ENCODE measurements around the gene ALDH6A1. TPM values are rescaled to one million over a fixed set of nuclear protein-coding genes. Genes with fewer than 3 reads are reported as not detected.
"Not testable (repeated sequence)": the region's sequence is repeated elsewhere in the genome, so short reads cannot be mapped to it uniquely, and the experiment has no call there.

Gene ALDH6A1
- 10 to 100 TPM; 28.8 to 37.2 TPM for total RNA-seq

- peak within 1 kb of the TSS; percentile 82 to 91 for H3K27ac ChIP-seq
- peak; percentile 100 for DNase-seq (ENCODE audit: low spot score)
- peak in 1 of 2 donors; percentile 33 for TF ChIP-seq CTCF (IDR thresholded peaks at IDR 0.05)
- H3K4me1 ChIP-seq: peaks cover 0 to 21% of the 10 kb centered on the region in 2 donors
- peak within 1 kb of the TSS; percentile 65 to 87 for H3K4me3 ChIP-seq
- H3K9me3 ChIP-seq: no peaks in the 10 kb centered on the region
- H3K27me3 ChIP-seq: no peaks in the 10 kb centered on the region
- no peaks in the 10 kb centered on the region for H3K36me3 ChIP-seq
Measured at GRCh38 chr14:74084277-74085046, at the start of gene ALDH6A1, which contains the start of gene LIN52. ALDH6A1 (minus strand) TSS chr14:74084453; CDS start chr14:74084394, 59 bp downstream. LIN52 (plus strand) TSS chr14:74084956; CDS start chr14:74084975, 19 bp downstream.

GRCh38 chr14:74127634-74128033 lies 43.4 kb upstream of the ALDH6A1 start:
- no peak for DNase-seq (ENCODE audit: low spot score)
- no peak for TF ChIP-seq CTCF (IDR thresholded peaks at IDR 0.05)
- Histone ChIP-seq H3K9me3 (peaks cover 0 to 5% of the 10 kb centered on the region in 2 donors), H3K27ac (no peak overlapping the region), H3K4me3 (no peak overlapping the region), H3K27me3 (no peaks in the 10 kb centered on the region), H3K4me1 (no peaks in the 10 kb centered on the region), H3K36me3 (no peaks in the 10 kb centered on the region)

DNA sequence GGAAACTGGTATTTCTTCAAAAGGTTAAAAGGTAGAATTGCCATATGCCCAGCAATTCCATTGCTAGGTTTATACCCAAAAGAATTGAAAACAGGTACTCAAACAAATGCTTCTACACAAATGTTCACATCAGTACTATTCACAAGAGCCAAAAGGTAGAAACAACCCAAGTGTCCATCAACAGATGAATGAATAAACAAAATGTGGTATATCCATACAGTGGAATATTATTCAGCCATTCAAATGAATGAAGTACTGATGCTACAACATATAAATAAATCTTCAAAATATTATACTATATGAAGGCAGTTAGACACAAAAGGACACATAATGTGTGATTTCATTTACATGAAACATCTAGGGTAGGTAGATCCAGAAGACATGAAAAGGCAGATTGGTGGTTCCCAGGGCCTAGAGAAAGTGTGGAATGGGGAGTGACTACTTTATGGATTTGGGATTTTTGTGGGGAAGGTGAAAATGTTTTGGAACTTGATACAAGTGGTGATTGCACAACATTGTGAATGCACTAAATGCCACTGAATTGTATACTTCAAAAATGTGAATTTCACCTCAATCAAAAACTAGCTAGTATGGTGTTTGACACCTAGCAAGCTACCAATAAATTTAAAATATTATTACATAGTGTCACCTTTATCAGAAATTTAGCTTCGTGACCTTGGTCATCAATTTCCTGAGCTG lies 42.2 kb upstream of the ALDH6A1 start:
- DNase-seq (ENCODE audit: low spot score): no peak
- H3K4me1 ChIP-seq: no peaks in the 10 kb centered on the region
- H3K36me3 ChIP-seq: no peaks in the 10 kb centered on the region
- peaks cover 0 to 5% of the 10 kb centered on the region in 2 donors for H3K9me3 ChIP-seq
- no peak overlapping the region for H3K4me3 ChIP-seq
- TF ChIP-seq CTCF (IDR thresholded peaks at IDR 0.05): no peak
- H3K27ac ChIP-seq: no peak overlapping the region
- no peaks in the 10 kb centered on the region for H3K27me3 ChIP-seq

DNA sequence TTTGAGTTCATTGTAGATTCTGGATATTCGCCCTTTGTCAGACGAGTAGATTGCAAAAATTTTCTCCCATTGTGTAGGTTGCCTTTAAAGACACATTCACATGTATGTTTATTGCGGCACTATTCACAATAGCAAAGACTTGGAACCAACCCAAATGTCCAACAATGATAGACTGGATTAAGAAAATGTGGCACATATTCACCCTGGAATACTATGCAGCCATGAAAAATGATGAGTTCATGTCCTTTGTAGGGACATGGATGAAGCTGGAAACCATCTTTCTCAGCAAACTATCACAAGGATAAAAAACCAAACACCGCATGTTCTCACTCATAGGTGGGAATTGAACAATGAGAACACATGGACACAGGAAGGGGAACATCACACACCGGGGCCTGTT lies 41.2 kb upstream of the ALDH6A1 start:
- not testable (repeated sequence) for H3K4me3 ChIP-seq; H3K9me3 ChIP-seq; H3K4me1 ChIP-seq; H3K36me3 ChIP-seq; DNase-seq (ENCODE audit: low spot score); H3K27ac ChIP-seq; H3K27me3 ChIP-seq

DNA sequence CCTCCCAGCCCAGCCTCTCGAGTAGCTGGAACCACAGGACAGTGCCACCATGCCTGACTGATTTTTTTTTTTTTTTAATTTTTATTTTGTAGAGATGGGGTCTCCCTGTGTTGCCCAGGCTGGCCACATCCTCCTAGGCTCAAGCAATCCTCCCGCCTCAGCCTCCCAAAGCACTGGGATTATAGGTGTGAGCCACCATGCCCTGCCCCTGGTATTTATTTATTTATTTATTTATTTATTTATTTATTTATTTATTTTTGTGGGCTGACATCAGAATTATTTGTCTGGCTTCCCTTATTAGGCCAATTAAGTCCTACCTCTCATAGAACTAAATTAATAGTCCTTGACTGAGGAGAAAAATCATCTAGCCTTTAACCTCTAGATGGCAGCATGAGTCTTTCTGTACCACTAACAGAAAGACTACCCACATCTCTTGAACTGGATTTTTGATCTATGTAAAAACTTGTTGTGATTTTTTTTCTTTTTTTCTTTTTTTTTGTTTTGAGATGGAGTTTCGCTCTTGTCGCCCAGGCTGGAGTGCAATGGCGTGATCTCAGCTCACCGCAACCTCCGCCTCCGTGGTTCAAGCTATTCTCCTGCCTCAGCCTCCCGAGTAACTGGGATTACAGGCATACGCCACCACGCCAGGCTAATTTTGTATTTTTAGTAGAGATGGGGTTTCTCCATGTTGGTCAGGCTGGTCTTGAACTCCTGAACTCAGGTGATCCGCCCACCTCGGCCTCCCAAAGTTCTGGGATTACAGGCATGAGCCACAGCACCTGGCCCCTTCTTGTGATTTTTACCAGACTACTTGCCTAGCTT lies 27.4 kb upstream of the ALDH6A1 start:
- DNase-seq (ENCODE audit: low spot score); H3K4me3 ChIP-seq; H3K27me3 ChIP-seq; H3K4me1 ChIP-seq; H3K9me3 ChIP-seq; H3K36me3 ChIP-seq; H3K27ac ChIP-seq: not testable (repeated sequence)
- TF ChIP-seq CTCF (IDR thresholded peaks at IDR 0.05): peak; percentile 29 to 67

DNA sequence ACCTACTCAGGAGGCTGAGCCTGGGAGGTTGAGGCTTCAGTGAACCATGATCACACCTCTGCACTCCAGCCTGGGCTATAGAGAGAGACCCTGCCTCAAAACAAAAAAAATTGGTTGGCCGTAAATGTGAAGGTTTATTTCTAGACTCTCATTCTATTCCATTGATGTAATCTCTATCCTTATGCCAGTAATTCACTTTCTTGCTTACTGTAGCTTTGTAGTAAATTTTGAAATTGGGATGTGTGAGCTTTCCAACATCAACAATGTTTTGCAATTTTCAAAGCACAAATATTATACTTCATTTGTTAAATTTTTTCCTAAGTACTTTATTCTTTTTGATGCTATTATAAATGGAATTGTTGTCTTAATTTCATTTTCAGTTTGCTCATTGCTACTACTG lies 25.1 kb upstream of the ALDH6A1 start:
- Histone ChIP-seq H3K4me3 (no peak overlapping the region), H3K27me3 (no peaks in the 10 kb centered on the region), H3K9me3 (no peaks in the 10 kb centered on the region), H3K36me3 (peaks cover 14% of the 10 kb centered on the region), H3K27ac (no peak overlapping the region), H3K4me1 (no peaks in the 10 kb centered on the region)
- no peak for DNase-seq (ENCODE audit: low spot score)
- no peak for TF ChIP-seq CTCF (IDR thresholded peaks at IDR 0.05)
